HG03457 (cell line): ENCODE results near the gene MLEC.

Experiments
- ATAC-seq: cut with Tn5 transposase; IDR thresholded peaks from one replicate; pipeline ENCODE4 v1.9.1; 2021; ENCODE audit warnings: moderate number of reproducible peaks; ENCODE audit not compliant: unreplicated experiment

The MLEC gene

DNA sequence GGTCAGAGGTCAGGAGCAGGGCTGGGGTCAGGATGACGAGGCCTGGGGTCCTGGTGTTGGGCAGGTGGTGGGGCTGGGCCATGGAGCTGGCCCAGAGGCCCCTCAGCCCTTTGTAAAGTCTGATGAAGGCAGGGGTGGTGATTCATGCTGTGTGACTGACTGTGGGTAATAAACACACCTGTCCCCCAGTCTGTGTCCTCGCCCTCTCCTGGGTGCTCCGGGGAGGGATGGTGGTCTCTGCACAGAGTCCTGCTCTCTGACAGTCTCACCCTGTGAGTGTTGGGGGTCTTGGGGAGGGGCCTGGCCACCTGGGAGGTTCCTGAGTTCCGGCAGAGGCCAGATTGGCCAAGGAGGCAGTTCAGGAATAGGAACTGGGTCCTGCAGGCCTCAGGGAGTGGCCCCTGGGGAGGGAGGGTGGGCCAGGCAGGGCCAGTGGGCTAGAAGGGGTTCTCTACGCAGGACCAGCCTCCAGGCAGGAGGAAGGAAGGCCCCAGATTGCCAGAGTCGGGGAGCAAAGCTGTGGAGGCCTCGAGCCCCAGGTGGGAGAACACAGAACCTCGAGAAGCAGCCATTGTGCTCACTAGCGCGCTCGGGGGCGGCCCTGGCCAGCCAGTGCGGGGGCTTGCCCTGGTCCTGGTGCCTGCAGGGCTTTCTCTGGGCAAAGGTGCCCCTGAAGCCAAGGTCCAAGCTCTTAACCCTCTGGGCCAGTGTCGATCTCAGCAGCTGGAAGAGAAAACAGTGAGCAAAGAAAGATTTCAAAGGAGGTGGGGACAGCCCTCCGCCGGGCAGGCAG is 53.1 kb downstream of the MLEC start:
- no peak for ATAC-seq

GRCh38 chr12:120740871-120741270 is 53.9 kb downstream of the MLEC start:
- ATAC-seq, result no peak

GRCh38 chr12:120741476-120742421 is 54.8 kb downstream of the MLEC start:
- ATAC-seq, result no peak

DNA sequence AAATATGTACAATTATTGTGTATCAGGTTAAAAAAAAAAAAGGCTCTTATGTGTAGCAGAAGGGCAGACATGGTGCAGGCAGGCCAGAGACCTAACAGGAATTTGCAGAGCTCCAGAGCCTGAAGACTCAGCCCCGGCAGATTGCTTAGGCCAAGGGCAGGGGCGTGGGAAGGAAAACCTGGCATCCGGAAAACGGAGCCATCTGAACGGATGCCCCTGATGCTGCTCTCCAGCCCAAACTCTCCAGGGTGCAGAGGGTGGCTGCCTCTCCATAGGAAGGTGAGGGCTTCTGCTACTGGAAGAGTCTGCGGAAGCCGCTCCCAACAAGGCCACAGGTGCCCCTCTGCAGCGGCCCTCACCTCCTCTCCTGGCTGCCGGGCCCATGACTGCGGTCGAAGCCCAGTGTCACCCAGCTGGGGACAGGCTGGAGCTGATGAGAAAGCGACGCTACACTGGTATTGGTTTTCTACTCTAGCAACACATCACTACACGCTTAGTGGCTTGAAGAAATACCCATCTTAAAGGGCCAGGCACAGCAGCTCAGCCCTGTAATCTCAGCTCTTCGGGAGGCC is 58.1 kb downstream of the MLEC start:
- no peak for ATAC-seq

GRCh38 chr12:120748242-120748641 is 61.3 kb downstream of the MLEC start:
- ATAC-seq, result no peak

DNA sequence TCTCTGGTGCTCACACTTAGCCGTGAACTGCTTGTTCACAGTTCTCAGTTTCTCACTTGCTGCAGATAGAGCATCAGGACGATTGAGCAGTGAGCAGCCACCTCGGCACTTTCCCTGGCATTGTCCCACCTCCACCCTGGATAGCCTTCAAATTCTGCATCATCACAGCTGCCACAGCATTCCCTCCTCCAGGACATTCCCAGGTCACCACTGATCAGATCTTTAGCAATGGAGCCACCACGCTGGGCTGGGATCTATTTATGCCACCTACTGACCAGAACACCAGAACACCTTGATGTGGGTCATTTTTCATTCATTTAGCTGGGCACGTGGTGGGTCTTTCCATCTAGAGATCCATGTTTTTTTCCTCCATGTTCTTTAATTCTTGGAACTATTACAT is 62.3 kb downstream of the MLEC start:
- ATAC-seq, result no peak

GRCh38 chr12:120750806-120751205 is 63.9 kb downstream of the MLEC start:
- ATAC-seq, result no peak

DNA sequence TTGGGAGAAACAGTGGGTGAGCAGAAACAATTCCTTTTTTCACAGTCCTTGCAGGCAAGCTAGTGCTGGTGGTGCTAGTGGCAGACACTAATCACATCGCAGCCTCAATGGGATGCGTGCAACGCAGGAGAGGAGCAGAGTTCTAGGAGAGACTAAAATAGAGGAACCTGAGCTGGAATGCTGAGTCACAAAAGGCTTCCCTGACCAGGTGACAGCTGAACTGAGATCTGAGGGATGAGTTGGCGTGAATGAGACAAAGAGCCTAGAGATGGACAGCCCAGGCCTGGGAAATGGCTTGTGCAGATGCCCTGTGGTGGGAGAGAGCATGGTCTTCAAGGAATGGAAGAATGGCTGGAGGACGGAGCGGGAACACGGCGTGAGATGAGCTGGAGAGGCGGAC is 64.4 kb downstream of the MLEC start:
- ATAC-seq, result no peak
